HG02981 (cell line): ENCODE data around the gene COL28A1.
"Not testable (repeated sequence)": the region's sequence is repeated elsewhere in the genome, so short reads cannot be mapped to it uniquely, and the experiment has no call there.

ENCODE experiments used
- ATAC-seq: cut with Tn5 transposase; IDR thresholded peaks from one replicate; pipeline ENCODE4 v1.9.1; 2021; ENCODE audit warnings: mild to moderate bottlenecking, moderate library complexity; ENCODE audit not compliant: unreplicated experiment

Gene COL28A1

DNA sequence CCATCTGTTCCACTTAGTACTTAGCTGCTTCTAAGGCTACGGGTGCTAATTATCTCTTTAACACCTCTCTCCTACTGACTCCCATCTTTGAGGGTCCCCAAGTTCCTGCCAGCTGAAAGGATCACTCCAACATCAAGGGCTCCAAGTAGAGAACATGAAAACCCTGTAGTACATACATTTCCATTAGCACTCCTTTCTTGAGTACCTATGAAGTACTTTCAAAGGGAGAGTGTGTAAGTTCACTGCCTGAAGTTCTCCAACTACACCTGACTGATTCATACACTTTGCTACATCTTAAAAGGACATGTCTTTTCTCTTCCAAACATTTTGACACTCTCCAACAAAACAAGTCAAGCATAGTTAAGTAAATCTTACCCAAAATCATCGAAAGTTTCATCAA lies 113.8 kb downstream of the COL28A1 start:
- ATAC-seq: no peak

DNA sequence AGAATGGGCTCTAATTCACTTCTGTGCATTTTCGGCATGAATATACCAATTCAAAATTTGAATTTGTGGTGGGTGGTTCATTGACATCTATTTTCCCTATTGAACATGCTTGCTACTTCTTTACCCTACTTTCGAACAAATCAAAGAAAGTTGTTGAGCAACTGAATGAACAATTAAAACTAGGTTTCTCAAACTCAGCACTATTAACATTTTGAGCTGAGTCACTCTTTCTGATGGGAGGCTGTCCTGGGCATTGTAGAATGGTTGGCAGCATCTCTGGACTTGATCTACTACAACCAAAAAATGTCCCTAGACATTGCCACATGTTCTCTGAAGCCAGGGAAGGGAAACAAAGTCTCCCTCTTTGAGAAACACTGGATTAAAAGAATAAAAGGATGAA lies 116.7 kb downstream of the COL28A1 start:
- ATAC-seq: no peak

DNA sequence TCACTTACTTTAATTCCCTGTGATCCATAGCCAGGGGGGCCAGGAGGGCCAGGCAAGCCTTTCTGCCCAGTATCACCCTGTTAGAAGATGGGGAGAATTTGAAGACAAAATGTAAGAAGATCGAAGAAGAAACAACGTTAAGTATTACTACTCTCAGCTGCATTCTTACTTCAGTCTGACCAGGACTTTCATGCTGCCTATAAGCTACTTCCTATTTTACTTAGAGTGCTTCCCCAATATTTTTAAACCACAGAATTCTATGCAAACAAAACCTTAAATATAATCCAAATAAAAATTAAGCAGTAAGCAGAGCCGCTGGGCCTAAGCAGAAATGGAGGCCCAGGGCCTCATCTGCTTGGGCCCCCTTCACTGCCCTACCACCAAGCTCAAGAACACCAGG lies 117.8 kb downstream of the COL28A1 start:
- ATAC-seq: no peak

DNA sequence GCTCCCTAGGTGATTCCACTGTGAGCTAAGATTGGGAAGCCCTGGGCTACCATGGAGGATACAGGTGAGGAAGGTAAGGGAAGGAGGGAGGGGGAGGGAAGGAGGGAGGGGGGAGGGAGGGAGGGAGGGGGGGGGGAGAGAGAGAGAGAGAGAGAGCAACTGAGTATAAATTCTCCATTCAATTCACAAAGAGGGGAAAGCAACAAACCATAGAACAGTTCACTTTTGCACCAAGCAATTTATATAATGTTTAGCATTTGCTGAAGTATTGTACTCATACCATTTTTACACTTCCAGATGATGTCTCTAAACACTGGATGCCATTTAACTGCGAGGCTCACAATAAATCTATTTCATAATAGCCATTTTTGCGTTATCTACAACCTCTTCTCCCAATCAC lies 118.3 kb downstream of the COL28A1 start:
- no peak for ATAC-seq

DNA sequence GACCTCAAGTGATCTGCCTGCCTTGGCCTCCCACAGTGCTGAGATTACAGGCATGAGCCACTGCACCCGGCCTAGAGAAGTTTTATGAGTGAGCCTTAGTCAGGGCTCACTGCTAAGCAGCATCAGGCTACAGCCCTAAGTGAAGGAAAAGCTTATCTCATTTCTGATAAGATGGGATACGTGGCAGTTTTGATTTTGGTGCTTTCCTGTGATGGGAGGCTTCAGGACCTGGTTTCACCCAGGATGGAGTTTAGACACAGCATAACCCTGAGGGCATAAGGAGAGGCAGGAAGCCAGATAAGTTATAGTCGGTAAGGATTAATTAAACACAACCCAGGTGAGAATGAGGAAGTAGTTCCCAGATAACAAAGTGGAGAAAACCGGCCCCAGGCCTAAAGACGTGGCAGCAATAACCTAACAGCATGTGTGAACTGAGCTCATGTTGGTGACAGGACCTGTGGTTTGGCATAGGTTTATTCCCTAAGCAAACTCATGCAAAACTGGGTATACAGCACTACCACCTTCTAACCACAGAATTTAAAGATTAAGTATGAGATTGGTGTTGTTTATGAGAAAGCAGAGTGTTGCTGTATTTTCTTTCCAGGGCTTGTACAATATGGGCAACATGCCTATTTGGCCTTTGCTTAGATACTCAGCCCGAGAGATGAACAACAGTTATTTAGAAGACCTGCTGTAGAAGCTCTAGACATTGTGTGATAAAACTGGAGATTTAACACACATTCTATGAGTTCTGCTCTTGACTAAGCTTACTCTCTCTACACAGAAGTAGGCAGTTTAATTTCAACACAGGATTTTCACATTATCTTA lies 119.4 kb downstream of the COL28A1 start:
- no peak for ATAC-seq

DNA sequence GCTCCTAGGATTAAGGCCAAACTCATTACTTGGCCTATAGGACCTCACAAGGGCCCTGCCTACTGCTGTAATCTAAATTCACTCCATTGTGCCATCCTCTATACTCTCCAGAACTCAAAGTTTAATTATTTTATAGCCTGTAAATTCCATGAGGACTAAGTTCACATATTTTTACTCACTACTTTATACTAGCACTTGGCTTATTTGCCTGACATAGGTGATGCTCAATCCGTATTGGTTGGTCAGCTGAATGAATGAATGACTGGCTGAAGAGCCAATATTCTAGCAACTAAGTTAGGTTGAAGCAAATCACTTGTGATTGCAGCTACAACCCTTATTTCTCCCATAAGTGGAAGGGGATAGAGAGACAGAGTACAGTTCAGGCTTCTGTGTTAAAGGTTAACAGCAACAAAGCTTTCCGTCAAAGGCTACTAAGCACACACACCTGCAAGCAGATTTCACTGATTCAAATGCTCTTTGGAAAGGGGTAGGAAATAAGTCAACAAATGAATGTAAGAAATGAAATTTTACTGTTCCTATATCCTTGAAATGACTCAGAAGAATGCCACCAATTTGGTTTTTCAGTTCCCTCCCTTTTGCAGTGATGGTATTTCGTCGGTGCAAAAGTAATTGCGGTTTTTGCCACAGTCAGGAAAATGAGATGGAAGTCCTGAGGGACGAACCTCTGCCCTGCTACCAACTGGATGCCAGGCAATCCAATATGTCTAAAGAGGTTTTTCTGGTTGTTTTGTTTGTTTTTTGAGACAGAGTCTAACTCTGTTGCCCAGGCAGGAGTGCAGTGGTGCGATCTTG lies 120.7 kb downstream of the COL28A1 start:
- ATAC-seq: no peak

DNA sequence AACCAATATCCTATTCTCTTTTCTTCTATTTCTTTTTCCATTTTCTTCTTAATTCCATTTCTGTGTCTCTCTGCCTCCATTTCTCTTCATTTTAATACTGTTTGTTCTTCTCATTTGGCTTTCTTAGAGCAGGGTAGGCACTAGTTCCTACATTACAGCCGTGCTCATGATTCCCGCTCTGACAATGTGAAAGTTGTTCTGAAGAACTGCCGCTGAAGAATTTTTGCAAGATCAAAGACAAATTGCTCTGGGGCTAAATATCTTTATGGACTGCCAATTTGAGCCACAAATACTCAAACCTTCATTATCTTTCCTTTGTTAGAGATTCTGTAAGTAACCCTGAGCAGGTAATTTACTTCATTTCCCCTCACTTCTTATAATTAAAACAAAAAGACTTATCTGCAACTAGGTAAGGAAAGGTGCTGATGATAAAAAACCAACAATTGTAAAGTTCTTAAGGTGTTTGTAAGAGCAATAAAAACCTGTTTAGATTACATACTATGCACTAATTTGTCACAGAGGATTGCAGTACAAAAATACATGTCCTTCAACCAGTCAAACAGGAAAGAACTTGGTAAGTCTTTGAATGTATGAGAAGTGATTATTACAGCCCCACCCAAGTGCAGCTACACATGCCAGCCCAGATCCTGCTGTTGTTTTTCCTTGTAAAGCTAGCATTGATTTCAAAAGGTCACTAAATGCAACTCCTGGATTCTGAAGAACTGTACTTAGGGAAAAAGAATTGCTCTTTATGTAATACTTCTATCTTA lies 127.5 kb downstream of the COL28A1 start:
- ATAC-seq: no peak

DNA sequence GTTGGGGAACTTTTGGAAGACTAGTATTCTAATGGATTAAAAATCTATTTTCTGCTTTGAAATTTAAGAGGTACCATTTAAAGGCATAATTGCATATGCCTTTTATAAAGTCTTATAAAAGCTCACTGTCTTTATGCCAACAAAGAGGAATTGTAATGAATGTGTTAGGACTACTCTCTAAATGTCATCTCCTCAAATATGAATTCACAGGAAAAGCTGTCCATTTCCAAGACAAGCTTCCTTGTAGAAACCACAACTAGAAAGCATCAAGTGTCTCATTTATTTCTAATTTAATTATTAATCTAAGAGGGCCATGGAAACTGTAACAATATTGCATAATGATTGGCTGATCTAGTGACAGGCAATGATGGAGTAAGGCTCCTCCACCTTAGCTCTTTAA lies 130.2 kb downstream of the COL28A1 start:
- no peak for ATAC-seq

DNA sequence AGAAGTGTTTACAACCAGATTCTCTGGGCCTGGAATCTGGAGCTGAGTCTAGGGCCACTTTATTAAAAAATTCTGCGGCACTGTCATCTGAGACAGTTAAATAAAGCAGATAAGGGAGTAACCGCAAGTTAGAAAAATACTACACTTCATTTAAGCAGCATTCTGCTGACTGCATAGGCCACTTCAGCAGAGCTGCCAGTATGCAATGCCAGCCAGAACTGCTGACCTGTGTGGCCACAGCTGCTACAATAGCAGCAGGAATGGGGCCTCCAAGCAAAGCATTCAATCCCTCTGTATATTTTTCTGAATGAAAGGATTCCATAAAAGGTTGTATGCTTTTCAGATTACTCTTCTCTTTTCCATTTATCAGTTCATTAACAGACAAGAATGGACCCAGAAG lies 136.0 kb downstream of the COL28A1 start:
- no peak for ATAC-seq

DNA sequence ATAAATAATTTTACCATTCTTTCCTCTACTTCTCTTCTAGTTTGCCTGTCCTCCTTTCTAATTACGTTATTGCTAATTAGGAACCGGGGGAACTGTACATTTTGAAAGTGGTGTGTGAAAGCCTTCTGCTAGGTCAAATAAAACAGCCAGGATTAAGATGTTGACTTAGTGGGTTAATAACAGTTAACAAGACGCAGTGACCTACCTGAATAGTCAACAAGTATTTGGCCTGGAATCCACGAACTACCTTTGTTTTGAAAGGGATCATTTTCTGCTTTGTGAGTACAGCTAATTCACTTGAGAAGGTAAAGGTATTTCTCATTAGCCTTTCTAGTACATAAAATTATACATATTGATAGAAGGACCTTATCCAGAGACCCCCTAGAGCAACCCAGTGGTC lies 139.9 kb downstream of the COL28A1 start:
- ATAC-seq: no peak

DNA sequence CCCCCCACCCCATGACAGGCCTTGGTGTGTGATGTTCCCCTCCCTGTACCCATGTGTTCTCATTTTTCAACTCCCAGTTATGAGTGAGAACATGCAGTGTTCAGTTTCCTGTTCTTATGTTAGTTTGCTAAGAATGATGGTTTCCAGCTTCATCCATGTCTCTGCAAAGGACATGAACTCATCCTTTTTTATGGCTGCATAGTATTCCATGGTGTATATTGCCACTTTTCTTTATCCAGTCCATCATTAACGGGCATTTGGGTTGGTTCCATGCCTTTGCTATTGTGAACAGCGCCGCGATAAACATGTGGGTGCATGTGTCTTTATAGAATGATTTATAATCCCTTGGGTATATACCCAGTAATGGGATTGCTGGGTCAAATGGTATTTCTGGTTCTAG lies 147.5 kb downstream of the COL28A1 start:
- ATAC-seq: not testable (repeated sequence)

DNA sequence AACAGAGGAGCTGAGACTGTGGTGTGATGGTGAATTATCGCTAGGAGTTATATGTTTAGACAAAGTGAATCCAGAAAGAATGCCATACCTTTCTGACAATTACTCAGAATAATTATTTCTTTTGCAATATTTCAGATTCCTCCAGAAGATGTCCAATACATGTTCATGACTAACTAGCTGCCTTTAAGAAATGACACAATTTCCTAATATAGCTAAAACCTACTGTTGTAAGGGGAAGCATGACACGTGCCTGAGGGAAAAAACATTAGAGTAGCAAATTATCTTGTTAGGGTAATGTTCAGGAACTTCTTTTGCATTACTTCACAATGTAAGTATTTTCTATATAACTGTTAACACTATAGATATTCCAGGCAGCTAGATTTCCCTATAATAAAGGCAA lies 150.3 kb downstream of the COL28A1 start:
- no peak for ATAC-seq

DNA sequence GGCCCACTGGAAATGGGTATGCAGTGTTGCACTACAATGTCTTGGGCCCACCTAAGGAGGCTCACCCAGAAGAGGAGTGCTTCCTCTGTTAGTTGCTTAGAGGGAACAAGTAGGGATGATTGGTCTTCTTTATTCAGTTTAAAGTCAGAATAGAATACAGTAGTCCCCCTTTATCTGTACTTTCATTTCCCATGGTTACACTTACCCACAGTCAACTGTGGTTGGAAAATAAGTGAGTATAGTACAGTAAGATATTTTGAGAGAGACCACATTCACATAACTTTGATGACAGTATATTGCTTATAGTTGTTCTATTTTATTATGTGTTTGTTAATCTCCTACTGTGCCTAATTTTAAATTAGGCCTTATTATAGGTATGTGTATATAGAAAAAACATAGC lies 151.4 kb downstream of the COL28A1 start:
- no peak for ATAC-seq

DNA sequence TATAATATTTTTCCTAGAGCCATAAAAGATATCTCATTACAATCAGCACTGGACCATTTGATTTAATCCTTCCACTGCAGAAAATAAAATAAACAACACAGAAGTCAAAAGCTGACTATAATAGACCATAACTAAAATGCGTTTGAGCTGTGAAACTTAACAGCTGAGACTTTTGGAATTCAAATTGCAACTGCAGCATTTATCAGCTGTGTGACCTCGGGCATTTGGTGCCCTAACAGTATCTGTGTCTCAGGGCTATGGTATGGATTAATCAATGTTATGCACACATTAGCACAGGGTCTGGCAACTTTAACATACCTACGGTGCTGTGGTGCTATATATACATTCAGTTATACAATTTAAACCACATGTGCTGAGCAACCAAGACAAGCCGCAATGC lies 160.1 kb downstream of the COL28A1 start:
- no peak for ATAC-seq

DNA sequence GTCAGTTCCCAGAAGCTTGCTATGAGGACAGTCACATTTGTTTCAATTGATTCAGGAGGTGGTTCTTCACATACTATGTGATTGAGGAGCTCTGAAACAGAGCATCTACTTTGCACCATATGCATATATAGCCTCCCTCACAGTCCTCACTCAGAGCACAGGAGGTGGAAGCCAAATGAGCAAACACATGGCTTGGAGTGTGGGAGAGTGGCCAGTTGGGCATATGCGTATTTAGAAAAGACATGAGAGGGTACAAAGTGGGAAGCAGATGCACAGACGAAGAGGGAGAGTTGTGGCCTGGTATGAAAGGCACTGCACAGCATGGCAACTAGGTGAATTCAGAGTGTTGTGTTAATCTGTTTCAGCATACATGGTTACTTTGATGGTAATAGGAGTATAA lies 165.6 kb downstream of the COL28A1 start:
- no peak for ATAC-seq

DNA sequence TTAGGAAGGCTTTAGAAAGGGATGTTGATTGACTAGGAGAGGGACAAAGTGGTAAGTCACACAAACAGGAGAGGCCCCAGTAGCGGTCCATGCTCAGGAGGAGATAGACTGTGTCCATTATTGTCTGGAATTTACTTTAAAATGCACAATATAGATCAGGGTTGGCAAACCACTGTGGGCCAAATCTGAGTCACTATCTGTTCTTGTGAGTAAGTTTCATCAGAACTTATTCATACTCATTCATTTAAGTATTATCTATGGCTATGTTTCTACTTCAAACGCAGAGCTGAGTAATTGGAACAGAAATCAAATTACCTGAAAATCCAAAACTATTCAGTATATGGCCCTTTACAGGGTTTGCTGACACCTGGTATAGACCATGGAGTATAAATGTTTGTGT lies 166.5 kb downstream of the COL28A1 start:
- no peak for ATAC-seq

DNA sequence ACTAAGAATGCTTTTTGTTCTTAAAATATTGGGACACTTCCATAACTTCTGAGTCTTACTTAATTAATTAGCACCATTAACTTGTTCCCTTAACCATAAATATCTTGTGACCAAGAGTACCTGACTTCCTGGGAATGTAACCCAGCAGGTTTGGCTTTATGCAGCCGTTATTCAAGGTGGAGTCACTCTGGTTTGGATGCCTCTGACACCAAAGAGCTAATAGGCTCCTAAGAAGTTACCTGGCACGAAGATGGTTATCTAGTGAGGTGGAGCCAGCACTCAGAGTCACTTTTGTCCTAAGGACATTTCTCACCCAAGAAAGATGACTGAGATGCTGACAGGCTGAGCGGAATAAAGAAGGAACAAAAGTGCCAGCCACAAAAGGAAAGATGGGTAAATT lies 181.0 kb downstream of the COL28A1 start:
- ATAC-seq: no peak

DNA sequence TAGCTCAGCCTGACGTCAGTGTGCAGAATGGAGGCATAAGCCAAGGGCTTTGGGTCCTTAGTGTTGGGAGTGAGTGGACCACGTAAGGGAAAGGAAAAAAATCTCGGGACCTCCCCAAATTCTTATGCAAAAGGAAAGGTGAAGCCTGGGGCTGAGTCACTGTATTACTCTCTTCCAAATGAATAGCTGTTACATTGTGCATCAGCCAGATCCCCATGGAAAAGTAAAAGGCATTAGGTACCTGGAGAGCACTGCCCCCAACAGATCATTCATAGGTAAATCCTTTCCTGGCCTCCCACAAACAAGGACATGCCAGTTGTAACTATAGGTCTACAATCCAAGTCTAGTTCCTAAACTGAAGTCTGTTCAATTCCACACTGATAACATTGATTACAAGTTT lies 182.8 kb downstream of the COL28A1 start:
- ATAC-seq: no peak

DNA sequence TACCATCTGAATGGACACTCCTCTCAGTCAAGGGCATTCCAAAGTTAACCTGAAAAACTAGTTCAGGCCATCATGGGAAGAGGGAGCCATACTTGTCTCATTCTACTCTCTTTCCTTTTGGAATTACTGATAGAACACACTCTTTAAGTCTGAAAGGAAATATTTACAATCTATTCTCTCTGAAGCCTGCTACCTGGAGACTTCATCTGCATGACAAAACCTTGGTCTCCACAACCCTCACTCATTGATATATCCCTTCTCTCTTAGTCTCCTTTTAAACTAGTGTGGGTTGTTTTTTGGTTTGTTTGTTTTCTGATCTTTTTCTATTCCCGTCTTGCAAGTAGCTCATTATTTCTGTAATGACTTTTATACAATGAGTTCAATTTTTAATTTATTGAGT lies 183.8 kb downstream of the COL28A1 start:
- ATAC-seq: no peak

DNA sequence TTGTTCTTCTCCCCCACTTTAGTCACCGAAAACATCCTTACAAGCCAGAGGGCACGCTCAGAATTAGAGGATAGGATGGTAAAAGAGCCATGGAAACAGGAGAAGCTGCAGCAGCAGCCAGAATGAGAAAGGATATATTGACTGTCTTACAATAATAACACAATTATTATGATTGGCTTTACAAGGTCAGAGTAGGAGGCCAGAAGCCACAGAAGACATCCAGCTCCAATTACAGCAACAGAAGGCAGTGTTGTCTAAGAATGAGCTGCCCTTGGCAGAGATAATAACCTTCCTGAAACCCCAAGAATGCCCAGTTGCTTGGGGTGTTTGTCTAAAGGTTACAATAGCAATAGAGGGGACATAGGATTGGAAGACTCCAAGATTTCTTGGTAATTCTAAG lies 184.5 kb downstream of the COL28A1 start:
- no peak for ATAC-seq

DNA sequence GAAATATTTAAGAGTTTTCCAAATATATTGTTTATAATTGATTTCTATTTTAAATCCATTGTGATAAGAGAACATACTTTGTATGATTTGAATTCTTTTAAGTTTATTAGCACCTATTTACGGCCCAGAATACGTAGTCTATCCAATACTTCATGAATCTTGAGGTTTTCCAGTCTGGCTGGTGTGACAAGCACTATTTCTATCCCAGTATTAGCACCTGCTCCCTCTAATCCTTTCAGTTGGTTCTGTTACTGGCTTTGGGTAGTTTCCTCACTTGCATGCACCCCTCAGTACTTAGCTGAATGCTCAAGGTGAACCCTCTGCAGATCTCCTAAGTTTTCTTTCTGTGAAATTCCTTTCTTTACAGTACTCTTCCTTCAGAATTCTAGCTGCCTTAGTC lies 186.5 kb downstream of the COL28A1 start:
- no peak for ATAC-seq

DNA sequence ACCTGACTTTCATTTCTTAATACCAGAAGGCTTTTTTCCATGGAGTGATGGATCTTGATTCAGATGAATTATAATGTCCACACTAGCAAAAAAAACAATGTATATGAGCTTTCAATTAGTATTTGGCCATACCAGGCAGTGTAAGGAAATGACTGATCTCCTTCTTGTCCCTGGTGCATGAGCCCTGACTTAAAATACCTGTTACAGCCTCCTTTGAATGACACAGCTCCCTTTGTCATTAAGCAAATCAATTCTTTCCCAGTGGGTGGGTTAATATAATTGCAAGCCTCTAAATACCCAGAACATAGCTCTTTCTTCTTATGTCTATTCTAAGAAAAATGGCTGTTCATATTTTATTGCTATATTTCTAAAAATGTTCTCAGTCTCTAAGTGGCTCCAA lies 188.6 kb downstream of the COL28A1 start:
- ATAC-seq: no peak
